Measurements from ENCODE around the gene MLIP.

DNA sequence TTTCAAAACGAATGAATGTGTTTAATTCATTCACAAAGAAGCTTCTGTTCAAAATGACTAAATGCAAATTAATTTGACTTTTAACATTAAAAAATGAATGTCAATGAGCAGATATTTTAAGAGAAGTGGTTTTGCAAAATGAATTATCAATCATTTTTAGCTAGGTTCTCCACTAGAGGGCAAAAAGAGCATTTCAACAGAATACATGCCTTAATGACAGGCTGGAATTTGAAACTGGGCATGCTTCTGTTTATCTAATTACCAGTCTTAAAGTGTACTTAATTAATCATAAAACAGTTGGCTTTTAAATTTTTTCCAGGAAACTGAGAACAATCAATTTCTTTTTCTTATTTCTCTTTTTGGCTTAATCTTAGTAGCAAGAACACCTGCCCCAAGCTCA, 133.2 kb downstream of the MLIP start:
- TF ChIP-seq, protein P1, sequence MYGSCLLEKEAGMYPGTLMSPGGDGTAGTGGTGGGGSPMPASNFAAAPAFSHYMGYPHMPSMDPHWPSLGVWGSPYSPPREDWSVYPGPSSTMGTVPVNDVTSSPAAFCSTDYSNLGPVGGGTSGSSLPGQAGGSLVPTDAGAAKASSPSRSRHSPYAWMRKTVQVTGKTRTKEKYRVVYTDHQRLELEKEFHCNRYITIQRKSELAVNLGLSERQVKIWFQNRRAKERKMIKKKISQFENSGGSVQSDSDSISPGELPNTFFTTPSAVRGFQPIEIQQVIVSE (CRISPR knock-in tag; IDR thresholded peaks at IDR 0.05; ENCODE audit: borderline replicate concordance) = no peak
- no peak for TF ChIP-seq CREM (CRISPR knock-in tag; IDR thresholded peaks at IDR 0.05)
- no peak for TF ChIP-seq CBFB (CRISPR knock-in tag; IDR thresholded peaks at IDR 0.05; ENCODE audit: low read depth)
